Adrenal gland (tissue), 5 donors: ENCODE results near the gene PJVK.

Source experiments
- CTCF ChIP-seq, 6 experiments: fragments of 450-650 bp in 4 of 6; fragments of 200-600 bp in 2 of 6; sonication (generic) in 1 of 6; IDR thresholded peaks; 1 replicate in 5 of 6; 2 replicates in 1 of 6; pipeline versions ENCODE4 v1.5.1 to v1.8.0; 2016 to 2021; ENCODE audit warnings: antibody characterized with exemption in 6 of 6, mild to moderate bottlenecking in 2 of 6, moderate library complexity in 1 of 6
- POLR2A ChIP-seq, 2 donors: fragments of 450-650 bp; IDR thresholded peaks; one replicate each; pipeline ENCODE4 v1.6.1; 2017; ENCODE audit warnings: antibody characterized with exemption in 2 of 2, mild to moderate bottlenecking in 2 of 2, moderate library complexity in 1 of 2
- donor health status: DM: no; HTN: no; CAD: no.

DNA sequence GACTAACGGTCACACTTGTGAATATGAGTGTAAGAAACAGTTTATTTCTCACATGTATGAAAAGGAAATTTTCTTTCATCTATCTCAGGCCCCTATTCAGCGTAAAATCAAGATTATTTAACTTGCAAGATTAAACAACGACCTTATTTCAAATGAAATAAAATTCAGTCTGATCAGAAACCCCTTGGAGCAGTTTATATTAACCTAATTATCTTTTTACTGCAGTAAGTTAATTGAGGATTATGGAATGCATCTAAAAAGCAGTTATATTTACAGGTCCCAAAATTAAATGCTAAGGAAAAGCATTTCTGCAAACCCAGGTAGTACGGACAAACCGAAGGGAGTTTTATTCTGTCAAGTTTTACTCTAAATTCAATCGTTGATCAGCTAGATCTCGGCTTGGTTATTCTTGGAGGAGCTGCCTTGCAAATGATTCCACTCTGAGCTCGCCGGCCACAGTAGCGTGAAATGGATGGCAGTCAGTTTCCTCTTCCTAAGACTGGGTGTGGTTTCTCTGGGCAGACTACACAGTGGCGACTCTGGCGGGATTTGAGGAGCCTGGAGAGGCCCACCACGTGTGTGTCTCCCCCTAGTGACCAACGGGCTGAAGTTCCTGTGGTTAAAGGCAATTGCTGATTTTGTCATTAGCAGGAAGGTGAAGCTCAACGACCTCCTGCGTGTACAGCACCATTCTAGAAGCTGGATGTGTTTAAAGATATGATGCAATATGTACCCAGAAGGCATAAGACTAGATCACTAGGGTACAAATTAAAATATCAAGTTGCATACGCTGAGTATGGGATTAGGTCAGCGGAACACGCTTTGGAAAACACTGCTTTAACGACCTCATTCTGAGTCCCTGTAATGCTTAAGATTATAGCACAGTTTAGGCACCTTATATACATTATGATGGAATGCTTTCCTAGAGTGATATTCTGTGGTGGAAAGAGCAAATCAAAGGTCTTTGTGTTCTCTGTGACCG lies 36.6 kb upstream of the PJVK start:
- TF ChIP-seq CTCF (IDR thresholded peaks at IDR 0.05) = peak; percentile 75 to 91 (median 89)
- peak in 1 of 2 donors; percentile 68 for TF ChIP-seq POLR2A (IDR thresholded peaks at IDR 0.05)
